Measurements from ENCODE around the gene SLC5A11. TPM values are rescaled to one million over a fixed set of nuclear protein-coding genes. Genes with fewer than 3 reads are reported as not detected.

The SLC5A11 gene
- total and polyA plus RNA-seq, 4 experiments from 2014 or later, result 0.19 to 0.70 TPM; not detected in 2

- Histone ChIP-seq H3K9me3 (ENCODE audit: control insufficient read depth in 1 of 2, low read length in 2 of 2) (no peaks in the 10 kb centered on the region), H3K27ac (ENCODE audit: low read depth, low read length) (no peak overlapping the region), H3K36me3 (ENCODE audit: insufficient read depth, low read length) (peaks cover 63% of the 10 kb centered on the region), H3K27me3 (ENCODE audit: insufficient read depth, low read length) (no peaks in the 10 kb centered on the region), H3K4me3 (ENCODE audit: low read length in 2 of 2) (no peak overlapping the region), H3K4me1 (ENCODE audit: insufficient read depth, low read length) (no peaks in the 10 kb centered on the region)
- intact Hi-C loops (cut with micrococcal nuclease), result no loop called here
- ChIA-PET CTCF (ENCODE audit: partially characterized antibody) (no interaction called here), POLR2A (ENCODE audit: partially characterized antibody) (no interaction called here)
- peaks cover 0 to 2% (median 0%) of the 10 kb centered on the region in 8 donors for H3K9me3 Mint-ChIP-seq
- no peaks in the 10 kb centered on the region for H3K4me1 Mint-ChIP-seq
- peak overlapping the region in 3 of 7 donors; percentile 29 to 72 (median 44) for H3K27ac Mint-ChIP-seq
- H3K27me3 Mint-ChIP-seq, result no peaks in the 10 kb centered on the region
- no peak for DNase-seq
- H3K36me3 Mint-ChIP-seq, result peaks cover 76 to 89% of the 10 kb centered on the region in 2 donors
- H3K4me3 Mint-ChIP-seq, result no peak overlapping the region
Measured at GRCh38 chr16:24822974-24823373, 22.8 kb upstream of the SLC5A11 start.

GRCh38 chr16:24825696-24826095 lies 20.1 kb upstream of the SLC5A11 start:
- H3K4me3 Mint-ChIP-seq, result no peak overlapping the region
- peaks cover 52 to 68% of the 10 kb centered on the region in 2 donors for H3K36me3 Mint-ChIP-seq
- POLR2A ChIA-PET (ENCODE audit: partially characterized antibody), result no interaction called here
- H3K9me3 Mint-ChIP-seq, result peaks cover 0 to 2% (median 0%) of the 10 kb centered on the region in 8 donors
- Histone ChIP-seq H3K4me1 (ENCODE audit: insufficient read depth, low read length) (no peaks in the 10 kb centered on the region), H3K36me3 (ENCODE audit: insufficient read depth, low read length) (peaks cover 40% of the 10 kb centered on the region), H3K27me3 (ENCODE audit: insufficient read depth, low read length) (no peaks in the 10 kb centered on the region), H3K4me3 (ENCODE audit: low read length in 2 of 2) (no peak overlapping the region), H3K27ac (ENCODE audit: low read depth, low read length) (no peak overlapping the region), H3K9me3 (ENCODE audit: control insufficient read depth in 1 of 2, low read length in 2 of 2) (no peaks in the 10 kb centered on the region)
- H3K4me1 Mint-ChIP-seq, result no peaks in the 10 kb centered on the region
- CTCF ChIA-PET (ENCODE audit: partially characterized antibody), result no interaction called here
- H3K27ac Mint-ChIP-seq, result peak overlapping the region in 1 of 7 donors; percentile 38
- intact Hi-C loops (cut with micrococcal nuclease), result no loop called here
- no peak for DNase-seq
- H3K27me3 Mint-ChIP-seq, result no peaks in the 10 kb centered on the region

GRCh38 chr16:24826096-24826690 lies 19.6 kb upstream of the SLC5A11 start:
- Histone ChIP-seq H3K36me3 (ENCODE audit: insufficient read depth, low read length) (peaks cover 35% of the 10 kb centered on the region), H3K27ac (ENCODE audit: low read depth, low read length) (no peak overlapping the region), H3K4me1 (ENCODE audit: insufficient read depth, low read length) (no peaks in the 10 kb centered on the region), H3K9me3 (ENCODE audit: control insufficient read depth in 1 of 2, low read length in 2 of 2) (no peaks in the 10 kb centered on the region), H3K27me3 (ENCODE audit: insufficient read depth, low read length) (no peaks in the 10 kb centered on the region), H3K4me3 (ENCODE audit: low read length in 2 of 2) (no peak overlapping the region)
- POLR2A ChIA-PET (ENCODE audit: partially characterized antibody), result no interaction called here
- Mint-ChIP-seq H3K4me1 (no peaks in the 10 kb centered on the region), H3K36me3 (peaks cover 47 to 63% of the 10 kb centered on the region in 2 donors), H3K27ac (no peak overlapping the region), H3K4me3 (no peak overlapping the region), H3K27me3 (no peaks in the 10 kb centered on the region), H3K9me3 (peaks cover 0 to 2% (median 0%) of the 10 kb centered on the region in 8 donors)
- CTCF ChIA-PET (ENCODE audit: partially characterized antibody), result no interaction called here
- intact Hi-C loops (cut with micrococcal nuclease), result no loop called here
- no peak for DNase-seq

GRCh38 chr16:24826817-24827566 lies 18.8 kb upstream of the SLC5A11 start:
- Mint-ChIP-seq H3K36me3 (peaks cover 45 to 57% of the 10 kb centered on the region in 2 donors), H3K4me3 (no peak overlapping the region), H3K4me1 (no peaks in the 10 kb centered on the region), H3K27me3 (no peaks in the 10 kb centered on the region), H3K27ac (peak overlapping the region in 1 of 7 donors; percentile 64), H3K9me3 (peaks cover 0 to under 1% (median 0%) of the 10 kb centered on the region in 8 donors)
- Histone ChIP-seq H3K27ac (ENCODE audit: low read depth, low read length) (no peak overlapping the region), H3K4me3 (ENCODE audit: low read length in 2 of 2) (no peak overlapping the region), H3K4me1 (ENCODE audit: insufficient read depth, low read length) (no peaks in the 10 kb centered on the region), H3K36me3 (ENCODE audit: insufficient read depth, low read length) (peaks cover 27% of the 10 kb centered on the region), H3K27me3 (ENCODE audit: insufficient read depth, low read length) (no peaks in the 10 kb centered on the region), H3K9me3 (ENCODE audit: control insufficient read depth in 1 of 2, low read length in 2 of 2) (no peaks in the 10 kb centered on the region)
- CTCF ChIA-PET (ENCODE audit: partially characterized antibody), result no interaction called here
- no peak for DNase-seq
- POLR2A ChIA-PET (ENCODE audit: partially characterized antibody), result no interaction called here
- intact Hi-C loops (cut with micrococcal nuclease), result no loop called here

- DNase-seq, result no peak
- Histone ChIP-seq H3K9me3 (ENCODE audit: control insufficient read depth in 1 of 2, low read length in 2 of 2) (no peaks in the 10 kb centered on the region), H3K27ac (ENCODE audit: low read depth, low read length) (no peak overlapping the region), H3K36me3 (ENCODE audit: insufficient read depth, low read length) (peaks cover 9% of the 10 kb centered on the region), H3K4me1 (ENCODE audit: insufficient read depth, low read length) (no peaks in the 10 kb centered on the region), H3K27me3 (ENCODE audit: insufficient read depth, low read length) (no peaks in the 10 kb centered on the region), H3K4me3 (ENCODE audit: low read length in 2 of 2) (no peak overlapping the region)
- Mint-ChIP-seq H3K36me3 (peaks cover 34 to 40% of the 10 kb centered on the region in 2 donors), H3K27me3 (no peaks in the 10 kb centered on the region), H3K4me1 (no peaks in the 10 kb centered on the region), H3K9me3 (no peaks in the 10 kb centered on the region), H3K4me3 (no peak overlapping the region), H3K27ac (no peak overlapping the region)
- intact Hi-C loops (cut with micrococcal nuclease), result no loop called here
- CTCF ChIA-PET (ENCODE audit: partially characterized antibody), result no interaction called here
- POLR2A ChIA-PET (ENCODE audit: partially characterized antibody), result no interaction called here
Measured at GRCh38 chr16:24829153-24829552, 16.6 kb upstream of the SLC5A11 start.

- intact Hi-C loops (cut with micrococcal nuclease), result no loop called here
- H3K4me1 ChIP-seq (ENCODE audit: insufficient read depth, low read length), result no peaks in the 10 kb centered on the region
- ChIA-PET CTCF (ENCODE audit: partially characterized antibody) (no interaction called here), POLR2A (ENCODE audit: partially characterized antibody) (no interaction called here)
- no peak for DNase-seq
- H3K27ac ChIP-seq (ENCODE audit: low read depth, low read length), result no peak overlapping the region
- no peak overlapping the region for H3K4me3 ChIP-seq (ENCODE audit: low read length in 2 of 2)
- Mint-ChIP-seq H3K27me3 (no peaks in the 10 kb centered on the region), H3K27ac (no peak overlapping the region), H3K4me1 (no peaks in the 10 kb centered on the region), H3K36me3 (peaks cover 14 to 20% of the 10 kb centered on the region in 2 donors), H3K4me3 (no peak overlapping the region), H3K9me3 (no peaks in the 10 kb centered on the region)
- H3K9me3 ChIP-seq (ENCODE audit: control insufficient read depth in 1 of 2, low read length in 2 of 2), result no peaks in the 10 kb centered on the region
- no peaks in the 10 kb centered on the region for H3K27me3 ChIP-seq (ENCODE audit: insufficient read depth, low read length)
- peaks cover 3% of the 10 kb centered on the region for H3K36me3 ChIP-seq (ENCODE audit: insufficient read depth, low read length)
Measured at GRCh38 chr16:24833352-24833751, 12.4 kb upstream of the SLC5A11 start.

- Histone ChIP-seq H3K36me3 (ENCODE audit: insufficient read depth, low read length) (no peaks in the 10 kb centered on the region), H3K27me3 (ENCODE audit: insufficient read depth, low read length) (no peaks in the 10 kb centered on the region), H3K4me3 (ENCODE audit: low read length in 2 of 2) (no peak overlapping the region), H3K4me1 (ENCODE audit: insufficient read depth, low read length) (no peaks in the 10 kb centered on the region), H3K27ac (ENCODE audit: low read depth, low read length) (no peak overlapping the region), H3K9me3 (ENCODE audit: control insufficient read depth in 1 of 2, low read length in 2 of 2) (no peaks in the 10 kb centered on the region)
- Mint-ChIP-seq H3K4me3 (no peak overlapping the region), H3K4me1 (no peaks in the 10 kb centered on the region), H3K27ac (no peak overlapping the region), H3K27me3 (no peaks in the 10 kb centered on the region), H3K9me3 (no peaks in the 10 kb centered on the region), H3K36me3 (peaks cover 10 to 20% of the 10 kb centered on the region in 2 donors)
- ChIA-PET POLR2A (ENCODE audit: partially characterized antibody) (no interaction called here), CTCF (ENCODE audit: partially characterized antibody) (interaction anchor here (1.1 kb wide), 1 partner anchor 297 kb away, joined by 3 read pairs; no protein-coding TSS in a partner anchor)
- DNase-seq, result no peak
- intact Hi-C loops (cut with micrococcal nuclease), result no loop called here
Measured at GRCh38 chr16:24834459-24835335, 11.1 kb upstream of the SLC5A11 start.

All from CD4-positive, alpha-beta memory T cell (primary cell).